ENCODE results near the gene IFNW1.
"Not testable (repeated sequence)": the region's sequence is repeated elsewhere in the genome, so short reads cannot be mapped to it uniquely, and the experiment has no call there.

IFNW1 gene

DNA sequence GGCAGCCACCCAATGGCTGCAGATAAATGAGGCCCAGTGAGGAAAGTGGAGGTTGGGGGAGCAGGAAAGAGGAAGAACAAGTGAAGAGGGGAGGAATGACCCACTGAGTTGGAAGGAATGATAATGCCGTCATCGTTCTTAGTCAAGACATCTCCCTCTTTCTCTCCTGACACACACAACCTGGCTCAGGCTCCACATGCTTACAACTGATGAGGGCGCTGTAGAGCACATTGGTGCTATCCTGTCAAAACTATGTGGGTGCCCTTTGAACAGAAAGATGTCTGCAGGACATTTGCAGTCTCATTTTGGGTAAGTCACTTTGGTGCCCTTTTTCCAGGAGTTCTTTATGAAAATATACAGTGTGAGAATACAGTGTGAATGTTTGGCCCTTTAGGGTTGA is 5.9 kb downstream of the IFNW1 start:
- H3K4me3 ChIP-seq (ENCODE audit: low read depth, low read length) = no peak overlapping the region
- TF ChIP-seq, protein P1, sequence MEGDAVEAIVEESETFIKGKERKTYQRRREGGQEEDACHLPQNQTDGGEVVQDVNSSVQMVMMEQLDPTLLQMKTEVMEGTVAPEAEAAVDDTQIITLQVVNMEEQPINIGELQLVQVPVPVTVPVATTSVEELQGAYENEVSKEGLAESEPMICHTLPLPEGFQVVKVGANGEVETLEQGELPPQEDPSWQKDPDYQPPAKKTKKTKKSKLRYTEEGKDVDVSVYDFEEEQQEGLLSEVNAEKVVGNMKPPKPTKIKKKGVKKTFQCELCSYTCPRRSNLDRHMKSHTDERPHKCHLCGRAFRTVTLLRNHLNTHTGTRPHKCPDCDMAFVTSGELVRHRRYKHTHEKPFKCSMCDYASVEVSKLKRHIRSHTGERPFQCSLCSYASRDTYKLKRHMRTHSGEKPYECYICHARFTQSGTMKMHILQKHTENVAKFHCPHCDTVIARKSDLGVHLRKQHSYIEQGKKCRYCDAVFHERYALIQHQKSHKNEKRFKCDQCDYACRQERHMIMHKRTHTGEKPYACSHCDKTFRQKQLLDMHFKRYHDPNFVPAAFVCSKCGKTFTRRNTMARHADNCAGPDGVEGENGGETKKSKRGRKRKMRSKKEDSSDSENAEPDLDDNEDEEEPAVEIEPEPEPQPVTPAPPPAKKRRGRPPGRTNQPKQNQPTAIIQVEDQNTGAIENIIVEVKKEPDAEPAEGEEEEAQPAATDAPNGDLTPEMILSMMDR (IDR thresholded peaks at IDR 0.05; ENCODE audit: control insufficient read depth, extremely low read depth, insufficient read depth) = no peak
- DNase-seq (ENCODE audit: low read depth) = no peak

DNA sequence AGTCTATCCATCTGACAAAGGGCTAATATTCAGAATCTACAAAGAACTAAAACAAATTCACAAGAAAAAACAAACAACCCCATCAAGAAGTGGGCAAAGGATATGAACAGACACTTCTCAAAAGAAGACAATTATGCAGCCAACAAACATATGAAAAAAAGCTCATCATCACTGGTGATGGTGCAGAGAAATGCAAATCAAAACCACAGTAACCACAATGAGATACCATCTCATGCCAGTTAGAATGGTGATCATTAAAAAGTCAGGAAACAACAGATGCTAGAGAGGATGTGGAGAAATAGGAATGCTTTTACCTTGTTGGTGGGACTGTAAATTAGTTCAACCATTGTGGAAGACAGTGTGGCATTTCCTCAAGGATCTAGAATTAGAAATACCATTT is 13.4 kb downstream of the IFNW1 start:
- not testable (repeated sequence) for H3K4me3 ChIP-seq (ENCODE audit: low read depth, low read length); DNase-seq (ENCODE audit: low read depth)

DNA sequence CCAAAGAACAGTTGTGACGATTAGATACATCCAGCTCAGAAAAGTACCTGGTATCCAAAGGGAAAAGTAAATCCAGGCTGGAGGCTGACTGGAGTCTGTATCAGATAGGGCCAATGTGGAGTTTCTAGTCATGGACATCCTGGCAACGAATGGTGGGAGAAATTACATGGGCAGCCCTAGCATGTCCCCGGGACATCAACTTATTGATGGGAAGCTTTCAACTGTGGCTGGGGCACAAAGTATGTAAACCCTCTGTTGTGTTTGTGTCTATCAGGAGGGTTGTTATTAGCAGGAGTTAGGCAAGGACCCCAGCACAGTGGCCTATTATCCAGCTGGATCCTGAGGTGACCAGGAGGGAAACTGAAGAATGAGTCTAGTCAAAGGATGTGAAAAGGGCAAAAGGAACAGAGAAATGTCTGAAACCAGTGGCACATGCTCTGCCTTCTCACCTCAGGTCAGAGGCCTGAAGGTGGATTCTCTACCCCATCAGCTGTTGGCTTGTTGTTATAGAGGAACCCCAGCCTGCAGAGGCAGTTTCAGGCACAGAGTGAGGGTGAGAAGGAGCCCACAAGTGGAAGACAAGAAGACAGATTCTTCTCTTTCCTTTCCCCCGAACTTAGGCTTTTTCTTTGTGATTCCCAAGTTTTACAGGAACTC is 19.9 kb downstream of the IFNW1 start:
- DNase-seq (ENCODE audit: low read depth) = no peak
- no peak overlapping the region for H3K4me3 ChIP-seq (ENCODE audit: low read depth, low read length)
- TF ChIP-seq, protein P1 (IDR thresholded peaks at IDR 0.05; ENCODE audit: control insufficient read depth, extremely low read depth, insufficient read depth) = no peak

DNA sequence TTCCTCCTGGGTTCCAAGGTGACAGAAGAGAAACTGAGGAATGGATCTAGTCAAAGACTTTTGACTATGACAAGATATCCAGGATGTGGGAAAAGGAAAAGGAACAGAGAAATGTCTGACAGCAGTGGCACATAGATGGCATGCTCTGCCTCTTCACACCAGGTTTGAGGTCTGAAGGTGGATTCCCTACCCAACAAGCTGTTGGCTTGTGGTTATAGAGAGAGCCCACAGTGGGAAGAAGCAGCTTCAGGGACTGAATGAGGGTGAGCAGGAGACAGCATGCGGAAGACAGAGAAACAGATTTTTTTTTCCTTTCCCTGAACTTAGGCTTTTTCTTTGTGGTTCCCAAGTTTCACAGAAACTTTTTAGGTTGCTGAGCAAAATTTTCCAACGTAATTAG is 20.6 kb downstream of the IFNW1 start:
- no peak overlapping the region for H3K4me3 ChIP-seq (ENCODE audit: low read depth, low read length)
- TF ChIP-seq, protein P1 (IDR thresholded peaks at IDR 0.05; ENCODE audit: control insufficient read depth, extremely low read depth, insufficient read depth) = no peak

DNA sequence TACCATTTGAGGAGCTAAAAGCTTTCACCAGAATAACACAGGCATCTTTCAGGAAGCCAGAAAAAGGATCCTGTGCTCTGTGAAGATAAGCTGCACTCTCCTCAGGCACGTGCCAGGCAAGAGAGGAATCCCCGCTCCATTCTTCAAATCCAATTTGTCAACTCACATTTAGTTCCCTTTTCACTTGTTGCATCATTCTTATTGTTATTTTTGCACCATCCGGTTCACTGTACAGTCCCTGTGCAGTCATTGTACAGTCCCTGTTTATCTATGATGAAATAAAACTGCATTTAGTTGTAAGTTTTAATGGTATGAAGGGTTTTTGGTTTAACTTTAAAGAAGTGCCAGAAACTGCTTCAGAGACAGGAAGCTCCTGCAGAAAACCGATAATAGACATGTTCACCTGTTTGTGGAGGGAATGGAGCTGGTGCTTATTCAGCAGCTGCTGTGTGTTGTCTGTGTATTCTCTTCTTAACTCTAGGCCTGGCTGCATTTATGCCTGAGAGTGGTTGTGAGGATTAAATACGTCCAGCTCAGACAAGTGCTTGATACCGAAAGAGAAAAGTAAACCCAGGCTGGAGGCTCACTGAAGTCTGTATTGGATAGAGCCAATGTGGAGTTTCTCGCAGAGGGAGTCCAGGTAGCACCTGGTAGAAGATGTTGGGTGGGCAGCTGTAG is 22.4 kb downstream of the IFNW1 start:
- no peak for DNase-seq (ENCODE audit: low read depth)
- TF ChIP-seq, protein P1 (IDR thresholded peaks at IDR 0.05; ENCODE audit: control insufficient read depth, extremely low read depth, insufficient read depth) = no peak
- H3K4me3 ChIP-seq (ENCODE audit: low read depth, low read length) = no peak overlapping the region

More for the DNA sequence above, 20.6 kb downstream of the IFNW1 start:
- no peak for DNase-seq (ENCODE audit: low read depth)

DNA sequence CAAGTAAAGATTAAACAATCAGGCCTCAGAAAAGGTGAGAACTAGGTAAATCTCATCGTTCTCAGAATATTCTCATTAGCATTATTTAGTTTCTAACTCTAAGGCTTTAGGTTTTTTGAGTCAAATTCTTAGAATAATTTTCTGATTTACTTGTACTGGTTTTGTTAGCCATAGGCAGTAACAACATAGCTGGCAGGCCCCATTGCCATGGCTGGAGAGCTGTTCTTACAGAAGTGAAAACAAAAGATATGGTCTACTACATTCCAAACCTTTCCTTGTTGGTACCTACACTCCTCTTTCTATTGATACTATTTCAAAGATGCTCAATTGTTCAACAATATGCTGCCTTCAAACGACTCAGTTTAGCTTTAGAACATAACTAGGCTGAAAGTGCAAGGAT is 27.3 kb downstream of the IFNW1 start:
- no peak for DNase-seq (ENCODE audit: low read depth)
- no peak overlapping the region for H3K4me3 ChIP-seq (ENCODE audit: low read depth, low read length)
- TF ChIP-seq, protein P1 (IDR thresholded peaks at IDR 0.05; ENCODE audit: control insufficient read depth, extremely low read depth, insufficient read depth) = no peak

DNA sequence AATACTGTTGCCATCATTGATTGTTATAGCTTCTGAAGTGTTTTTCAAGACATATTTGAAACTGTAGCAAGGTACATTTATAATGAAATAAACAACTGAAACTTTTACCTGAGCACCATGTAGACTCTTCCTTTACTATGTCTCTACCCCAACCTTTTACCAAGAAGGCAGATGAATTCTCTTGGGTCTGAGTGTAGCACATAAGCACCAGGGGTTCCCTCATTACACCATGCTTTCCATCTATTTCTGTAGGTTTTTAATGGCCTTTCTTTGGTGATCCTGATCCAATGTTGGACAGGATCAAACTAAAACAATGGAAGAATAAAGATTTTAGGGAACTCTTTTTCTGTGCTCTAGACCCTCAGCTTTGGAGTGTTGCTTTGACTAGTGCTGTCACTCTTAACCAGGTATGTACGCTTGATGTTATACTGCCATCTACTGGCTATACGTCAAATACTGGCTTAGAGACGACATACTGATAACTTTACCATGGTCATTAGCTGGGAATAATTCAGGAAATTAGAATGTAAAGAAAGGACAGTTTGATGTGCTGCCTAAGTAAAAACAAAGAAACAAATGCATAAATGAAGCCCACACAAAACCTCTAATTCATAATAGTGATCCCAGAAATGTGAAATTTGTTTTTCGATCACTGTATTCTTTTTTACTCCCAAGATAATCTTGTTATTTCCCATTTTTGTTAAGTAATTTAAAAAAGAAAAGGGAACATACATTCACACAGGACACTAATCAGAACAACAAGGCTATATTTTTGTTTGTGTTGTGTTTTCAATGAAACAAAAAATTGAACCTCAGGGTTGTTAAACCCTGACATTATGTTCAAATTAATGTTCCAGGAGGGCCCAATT is 30.7 kb downstream of the IFNW1 start:
- peak; percentile 58 for DNase-seq (ENCODE audit: low read depth)
- H3K4me3 ChIP-seq (ENCODE audit: low read depth, low read length) = no peak overlapping the region
- TF ChIP-seq, protein P1 (IDR thresholded peaks at IDR 0.05; ENCODE audit: control insufficient read depth, extremely low read depth, insufficient read depth) = peak; percentile 86

Measured in LNCaP clone FGC (cell line).